NCI-H2081 treated with DMSO at 0.1 percent for 48 hours (cell line): ENCODE measurements around the gene ENHO.

Experiments
- DNase-seq: peaks from one replicate; lab custom pipeline; 2025; lab: John Stamatoyannopoulos, UW

ENHO gene

DNA sequence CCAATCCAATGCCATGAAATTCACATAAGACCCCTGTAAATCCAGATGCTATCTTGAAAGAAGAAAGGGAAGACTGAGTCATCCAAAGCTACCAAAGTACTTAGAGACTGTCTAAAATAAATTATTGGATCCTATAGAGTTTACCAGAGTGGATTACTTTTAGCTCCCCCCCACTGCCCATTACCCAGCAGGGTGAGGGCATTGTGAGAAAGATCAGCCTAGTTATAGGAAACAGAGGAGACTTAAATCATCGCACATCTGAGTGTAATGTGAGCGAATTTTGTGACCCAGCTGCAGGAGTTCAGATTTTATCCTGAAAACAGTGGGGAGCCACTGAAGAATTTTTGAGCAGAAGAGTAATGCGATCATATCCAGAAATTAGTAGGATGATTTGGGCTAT is 1.6 kb upstream of the ENHO start:
- no peak for DNase-seq

DNA sequence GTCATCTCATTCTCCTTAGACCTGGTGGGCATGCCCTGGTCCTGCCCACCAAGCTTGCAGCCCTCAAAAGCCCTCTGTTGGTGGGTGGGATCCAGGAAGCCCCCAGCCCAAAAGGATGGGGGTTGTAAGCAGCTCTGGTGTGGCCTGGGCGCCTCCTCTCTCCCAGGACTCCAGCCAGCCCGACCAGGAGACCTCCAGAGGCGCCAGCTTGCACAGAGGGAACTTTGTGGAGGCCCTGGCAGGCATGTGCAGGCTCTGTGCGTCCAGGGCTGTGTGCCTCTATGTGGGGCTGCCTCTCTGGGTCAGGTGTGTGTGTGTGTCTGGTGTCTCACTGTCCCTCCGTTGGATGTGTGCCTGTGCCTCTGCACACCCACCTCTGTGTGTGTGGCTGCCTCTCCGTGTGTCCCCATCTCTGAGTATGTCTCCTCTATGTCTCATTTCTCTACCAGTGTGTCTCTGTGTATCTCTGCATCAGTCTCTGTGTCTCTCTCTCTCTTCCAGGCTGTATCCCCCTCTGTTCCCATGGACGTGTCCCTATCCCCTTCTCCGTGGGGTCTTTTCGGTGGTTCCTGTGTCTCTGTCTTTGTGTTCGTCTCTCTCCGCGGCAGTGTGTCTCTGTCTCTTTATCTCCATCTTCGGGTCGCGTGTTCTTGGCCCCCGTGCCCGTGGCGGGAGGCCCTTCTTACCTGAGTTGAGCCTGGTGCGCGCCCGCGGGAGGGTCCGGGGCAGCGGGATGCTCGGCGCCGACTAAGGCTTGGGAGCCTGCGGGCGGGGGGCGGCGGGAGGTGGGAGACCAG is 501 bp downstream of the ENHO start:
- DNase-seq, result no peak

DNA sequence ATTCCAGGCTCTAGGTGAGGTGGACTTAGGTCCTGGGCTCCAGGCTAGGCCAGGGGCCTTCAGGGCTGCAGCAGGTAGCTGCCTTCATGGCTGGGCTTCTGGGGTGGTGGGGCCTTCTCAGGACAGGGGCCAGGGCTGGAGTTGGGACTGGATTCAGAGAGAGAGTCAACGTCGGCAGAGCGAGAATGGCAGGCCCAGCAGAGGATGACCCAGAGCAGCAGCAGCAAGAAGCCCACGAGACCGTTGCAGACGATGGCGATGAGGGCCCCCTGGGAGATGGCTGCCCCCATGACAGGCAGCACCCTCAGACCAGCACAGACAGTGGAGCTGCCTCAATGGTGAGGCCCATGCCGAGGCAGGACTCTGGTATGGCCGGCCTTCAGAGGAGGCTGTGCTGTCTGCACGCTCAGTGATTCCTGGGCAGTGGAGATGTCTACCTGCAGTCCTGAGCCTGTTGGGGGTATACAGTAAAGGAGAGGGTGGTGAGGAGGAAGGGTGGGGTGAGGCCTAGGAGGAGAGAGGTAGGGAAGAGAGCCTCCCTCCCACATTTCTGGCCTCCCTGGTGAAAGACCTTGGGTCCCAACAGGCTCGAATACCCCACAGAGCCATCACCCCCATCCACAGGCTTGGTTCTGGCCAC is 1.3 kb downstream of the ENHO start:
- DNase-seq, result no peak

DNA sequence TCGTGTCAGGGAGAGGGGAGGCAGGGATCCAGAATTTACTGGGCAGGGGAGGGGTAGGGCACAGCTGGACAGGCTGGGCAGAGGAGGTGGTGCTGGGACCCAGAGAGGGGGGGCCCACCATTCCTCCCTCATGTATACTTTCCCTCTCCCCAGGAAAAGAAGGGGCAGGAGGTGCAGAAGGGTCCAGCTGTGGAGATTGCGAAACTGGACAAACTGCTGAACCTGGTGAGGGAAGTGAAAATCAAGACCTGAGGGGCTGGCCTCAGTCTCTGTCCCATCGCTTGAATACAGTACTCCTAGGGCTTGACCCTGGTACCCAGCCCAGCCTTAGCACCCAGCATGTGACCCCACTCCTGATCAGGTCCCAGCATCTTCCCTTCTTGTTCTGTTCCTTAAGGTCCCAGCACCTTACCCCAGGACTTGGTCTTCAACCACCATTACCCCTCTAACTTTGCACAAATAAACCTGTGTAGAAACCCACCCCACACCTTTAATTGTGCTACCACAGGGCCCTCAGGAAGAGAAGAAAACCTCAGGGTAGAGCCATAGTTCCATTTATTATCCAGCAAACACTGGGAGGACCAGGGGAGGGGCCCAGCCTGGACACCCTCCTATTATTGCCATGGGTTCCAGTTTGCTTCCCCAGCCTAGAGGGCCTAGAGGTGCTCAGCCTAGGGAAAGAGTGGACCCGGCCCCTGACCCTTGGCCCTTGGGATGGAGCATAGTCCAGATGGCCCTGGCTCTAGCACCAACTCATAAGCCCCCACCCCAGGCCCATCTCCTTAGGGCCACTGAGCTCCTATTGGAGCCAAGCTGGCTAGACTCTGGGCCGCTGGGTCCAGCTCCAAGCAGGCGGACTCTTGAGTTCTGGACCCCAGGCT is 2.0 kb downstream of the ENHO start:
- DNase-seq, result no peak

DNA sequence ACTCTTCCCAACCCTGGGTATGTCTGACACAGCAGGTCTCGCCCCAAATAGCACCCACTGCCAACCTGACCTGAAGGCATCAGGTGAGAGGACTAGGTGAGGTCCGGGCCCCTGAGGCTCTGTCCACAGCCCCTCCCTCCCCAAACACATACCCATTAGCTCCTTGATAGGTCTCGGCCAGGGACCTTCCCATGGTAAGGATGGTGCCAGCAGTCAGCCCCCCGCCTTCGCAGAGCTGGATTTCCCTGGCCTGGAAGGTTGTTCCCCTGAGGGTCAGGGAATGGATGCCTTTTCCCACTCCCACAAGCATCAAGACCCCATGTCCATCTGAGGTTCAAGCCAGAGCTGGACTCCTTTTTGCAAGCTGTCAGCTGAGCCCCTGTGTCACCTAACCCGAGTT is 2.7 kb downstream of the ENHO start:
- DNase-seq, result no peak

DNA sequence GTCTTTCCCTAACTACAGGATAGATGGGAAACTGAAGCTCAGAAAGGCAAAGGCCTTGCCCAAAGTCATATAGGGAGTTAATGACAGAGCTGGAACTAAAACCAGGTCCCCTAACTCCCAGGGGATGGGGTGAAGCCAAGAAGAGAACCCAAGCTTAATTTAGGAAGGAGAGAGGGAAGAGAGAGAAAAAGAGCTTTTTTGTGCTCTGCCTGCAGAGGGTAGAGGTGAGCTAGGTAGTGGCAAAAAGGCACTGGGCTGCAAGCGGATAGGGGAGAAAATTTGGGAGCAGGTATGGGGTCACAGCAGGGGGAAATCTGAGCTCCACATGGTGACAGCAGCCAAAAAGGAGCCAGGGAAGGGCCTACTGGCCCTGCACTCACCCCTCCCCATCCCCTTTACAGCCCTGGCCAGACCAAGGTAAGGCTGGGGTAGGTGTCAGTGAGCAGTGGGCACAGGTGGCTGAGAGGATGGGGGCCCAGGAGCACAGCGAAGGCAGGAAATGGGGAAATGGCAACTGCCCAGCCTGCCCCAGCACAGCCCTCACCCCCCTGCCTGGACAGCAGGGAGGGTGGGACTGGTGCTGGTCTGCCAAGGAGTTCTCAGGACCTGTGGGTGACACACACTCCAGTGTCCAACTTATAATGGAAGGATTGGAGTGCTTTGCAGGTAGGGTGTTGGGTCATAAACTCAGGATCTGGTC is 3.3 kb downstream of the ENHO start:
- no peak for DNase-seq

DNA sequence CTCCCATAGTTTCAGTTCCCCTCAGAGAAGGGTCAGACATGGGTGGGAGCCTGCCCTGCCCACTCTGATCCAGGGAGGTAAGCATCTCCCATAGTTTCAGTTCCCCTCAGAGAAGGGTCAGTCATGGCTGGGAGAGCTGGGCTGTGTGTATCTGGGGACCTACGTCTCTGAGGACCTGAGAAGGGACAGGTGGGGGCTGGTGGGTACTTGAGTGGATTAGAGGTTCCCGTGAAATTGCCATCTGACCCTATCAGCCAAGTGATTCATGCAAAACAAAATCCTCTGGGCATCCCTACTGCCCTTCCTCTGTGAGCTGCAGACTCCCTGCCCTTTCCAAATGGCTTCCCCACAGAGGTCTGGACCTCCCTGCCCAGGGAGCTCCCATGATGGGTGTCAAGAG is 3.9 kb downstream of the ENHO start:
- no peak for DNase-seq

DNA sequence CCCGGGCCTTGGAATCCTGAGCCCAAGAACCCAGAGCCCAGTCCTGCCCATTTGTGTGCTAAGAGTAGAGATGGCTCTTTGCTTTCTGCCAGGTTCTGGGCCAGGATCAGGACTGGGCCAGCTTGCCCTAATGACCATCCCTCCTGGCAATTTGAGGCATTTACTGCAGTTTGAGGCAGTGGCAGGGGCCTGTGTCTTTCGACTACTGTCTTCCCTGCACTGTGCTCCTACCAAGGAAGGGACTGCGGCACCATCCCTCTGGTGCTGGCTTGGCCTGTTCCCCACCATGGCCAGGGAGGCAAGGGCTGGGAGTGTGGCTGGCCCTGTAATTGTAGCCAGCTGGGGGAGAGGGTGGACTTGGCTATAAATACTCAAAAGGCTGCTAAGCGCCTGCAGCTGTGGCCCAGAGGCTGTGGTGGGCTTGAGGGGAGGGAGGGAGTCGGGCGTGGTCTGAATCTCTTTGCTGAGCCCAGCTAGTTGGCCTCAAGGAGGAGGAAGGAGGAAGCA is 4.6 kb downstream of the ENHO start:
- DNase-seq, result no peak

DNA sequence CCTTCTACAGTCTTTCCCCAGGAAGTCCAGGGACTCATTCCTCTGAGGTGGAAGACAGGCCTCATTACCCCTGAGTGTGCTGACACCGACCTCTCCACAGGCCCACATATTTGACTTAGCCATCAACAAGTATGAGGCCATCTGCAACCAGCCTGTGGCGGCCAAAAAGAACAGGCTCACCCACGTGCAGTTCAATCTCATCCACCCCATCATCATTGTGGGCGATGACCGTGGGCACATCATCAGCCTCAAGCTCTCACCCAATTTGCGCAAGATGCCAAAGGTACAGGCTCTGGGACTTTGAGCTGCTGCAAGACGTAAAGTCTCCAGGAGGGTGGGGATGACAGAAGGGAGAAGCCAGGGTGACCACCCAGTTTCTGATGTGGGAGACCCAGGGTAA is 5.6 kb downstream of the ENHO start:
- DNase-seq, result no peak

DNA sequence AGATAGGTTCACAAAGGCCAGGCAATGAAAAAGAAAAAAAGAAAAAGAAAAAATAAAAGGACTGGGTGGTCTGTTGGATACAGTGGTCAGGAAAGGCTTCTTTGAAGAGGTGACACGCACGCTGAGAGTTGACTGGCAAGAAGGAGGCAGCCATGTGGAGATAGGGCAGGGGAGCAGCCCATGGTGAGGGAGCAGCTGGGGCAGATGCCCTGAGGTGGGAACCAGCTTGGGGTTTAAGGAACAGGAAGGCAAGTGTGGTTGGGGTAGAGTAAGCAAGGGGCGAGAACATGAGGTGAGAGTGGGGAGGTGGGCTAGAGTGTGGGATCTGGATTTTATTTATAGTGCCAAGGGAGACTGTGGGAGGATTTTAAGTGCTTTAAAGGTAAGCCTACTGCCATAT is 6.8 kb downstream of the ENHO start:
- DNase-seq, result no peak

DNA sequence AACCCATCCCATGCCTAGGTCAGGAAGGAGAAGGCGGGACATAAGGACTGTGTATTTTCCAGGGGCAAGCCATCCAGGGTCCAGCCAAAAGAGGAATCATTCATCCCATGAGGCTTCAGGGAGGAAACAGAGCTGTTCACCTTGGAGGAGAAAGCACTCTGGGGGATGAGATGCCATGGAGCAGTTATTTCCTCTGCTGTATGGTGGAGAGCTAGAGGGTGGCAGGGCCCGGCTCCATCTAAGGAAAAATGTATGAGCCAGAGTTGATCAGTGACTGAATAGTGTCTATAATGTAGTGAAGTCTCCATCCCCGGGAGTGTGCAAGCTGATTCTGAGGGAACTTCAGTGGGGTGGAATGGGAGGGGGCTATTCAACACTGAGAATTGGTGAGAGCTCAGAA is 8.0 kb downstream of the ENHO start:
- no peak for DNase-seq

DNA sequence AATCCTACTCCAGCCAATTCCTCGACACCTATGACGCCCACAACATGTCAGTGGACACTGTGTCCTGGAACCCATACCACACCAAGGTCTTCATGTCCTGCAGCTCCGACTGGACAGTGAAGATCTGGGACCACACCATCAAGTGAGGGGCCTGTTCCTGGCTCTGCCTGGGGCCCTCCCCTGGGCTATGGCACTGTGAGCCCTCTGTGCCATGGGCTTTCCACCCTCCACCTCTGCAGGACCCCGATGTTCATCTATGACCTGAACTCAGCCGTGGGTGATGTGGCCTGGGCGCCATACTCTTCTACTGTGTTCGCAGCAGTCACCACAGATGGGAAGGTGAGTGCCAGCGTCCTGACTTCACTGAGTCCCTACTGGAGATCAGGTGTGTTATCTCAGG is 8.4 kb downstream of the ENHO start:
- no peak for DNase-seq

DNA sequence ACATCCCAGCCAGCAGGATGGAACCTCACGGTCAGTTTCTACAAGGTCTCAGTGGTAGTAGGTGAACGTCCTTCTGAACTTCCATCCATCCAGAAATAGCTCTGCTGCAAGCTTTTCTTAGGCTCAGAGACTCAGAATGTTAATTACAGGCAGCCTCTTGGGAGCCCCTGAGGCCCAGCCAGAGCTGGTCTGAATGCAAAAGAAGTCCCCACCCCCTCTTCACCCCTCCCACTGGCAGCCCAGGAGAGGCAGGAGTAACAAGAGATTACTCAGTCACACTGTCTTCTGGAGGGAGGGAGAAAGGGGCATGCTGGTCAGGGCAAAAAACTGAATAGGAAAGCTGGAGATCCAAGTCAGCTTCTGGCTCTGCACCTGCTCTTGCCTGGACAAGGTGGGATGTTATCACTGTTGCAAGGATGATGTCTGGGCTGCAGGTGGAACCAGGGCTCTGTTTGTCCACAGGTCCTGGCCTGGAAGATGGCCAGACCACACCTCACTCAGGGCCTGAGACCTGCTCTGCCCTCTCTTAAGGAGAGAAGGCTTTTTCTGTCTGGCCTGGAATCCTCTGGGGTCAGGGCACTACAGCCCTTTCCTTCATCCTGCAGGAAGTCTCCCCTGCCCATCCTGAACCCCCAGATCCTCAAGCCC is 9.1 kb downstream of the ENHO start:
- DNase-seq, result no peak

DNA sequence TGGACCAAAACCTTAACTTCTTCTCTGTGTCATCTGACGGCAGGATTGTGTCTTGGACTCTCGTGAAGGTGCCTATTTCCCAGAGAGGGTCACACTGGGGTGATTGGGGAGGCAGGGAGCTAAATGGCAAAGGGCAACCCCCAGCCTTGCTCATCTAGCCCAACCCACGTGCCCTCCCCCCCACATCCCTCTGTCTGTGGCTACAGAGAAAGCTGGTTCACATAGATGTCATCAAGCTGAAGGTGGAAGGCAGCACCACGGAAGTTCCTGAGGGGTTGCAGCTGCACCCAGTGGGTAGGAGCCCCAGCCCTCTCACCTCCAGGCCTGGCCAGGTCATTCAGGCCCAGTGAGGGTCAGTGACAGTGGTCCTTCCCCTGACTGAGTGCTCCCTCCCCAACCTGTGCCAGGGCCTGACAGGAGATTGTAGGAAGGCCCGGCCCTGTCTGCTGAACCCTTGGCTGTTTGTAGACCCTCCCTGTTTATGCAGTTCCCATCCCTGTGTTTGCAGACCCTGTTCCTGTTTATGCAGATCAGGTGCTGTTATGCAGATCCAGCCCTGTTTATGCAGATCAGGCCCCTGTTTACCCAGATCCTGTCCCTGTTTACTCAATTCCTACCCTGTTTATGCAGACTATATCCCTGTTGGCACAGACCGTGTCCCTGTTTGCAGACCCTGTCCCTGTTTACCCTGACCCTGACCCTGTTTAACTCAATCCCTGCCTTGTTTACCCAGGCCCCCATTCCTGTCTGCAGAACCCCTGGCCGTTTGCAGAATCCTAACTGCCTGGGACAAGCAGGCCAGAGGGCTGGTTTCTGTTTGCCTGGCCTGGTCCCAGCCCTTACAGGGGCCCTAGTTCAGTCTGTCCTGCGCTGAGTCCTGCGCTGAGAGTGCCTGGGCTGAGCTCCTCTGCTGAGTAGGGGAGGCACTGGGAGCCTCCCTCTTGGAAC is 10.4 kb downstream of the ENHO start:
- DNase-seq, result no peak

DNA sequence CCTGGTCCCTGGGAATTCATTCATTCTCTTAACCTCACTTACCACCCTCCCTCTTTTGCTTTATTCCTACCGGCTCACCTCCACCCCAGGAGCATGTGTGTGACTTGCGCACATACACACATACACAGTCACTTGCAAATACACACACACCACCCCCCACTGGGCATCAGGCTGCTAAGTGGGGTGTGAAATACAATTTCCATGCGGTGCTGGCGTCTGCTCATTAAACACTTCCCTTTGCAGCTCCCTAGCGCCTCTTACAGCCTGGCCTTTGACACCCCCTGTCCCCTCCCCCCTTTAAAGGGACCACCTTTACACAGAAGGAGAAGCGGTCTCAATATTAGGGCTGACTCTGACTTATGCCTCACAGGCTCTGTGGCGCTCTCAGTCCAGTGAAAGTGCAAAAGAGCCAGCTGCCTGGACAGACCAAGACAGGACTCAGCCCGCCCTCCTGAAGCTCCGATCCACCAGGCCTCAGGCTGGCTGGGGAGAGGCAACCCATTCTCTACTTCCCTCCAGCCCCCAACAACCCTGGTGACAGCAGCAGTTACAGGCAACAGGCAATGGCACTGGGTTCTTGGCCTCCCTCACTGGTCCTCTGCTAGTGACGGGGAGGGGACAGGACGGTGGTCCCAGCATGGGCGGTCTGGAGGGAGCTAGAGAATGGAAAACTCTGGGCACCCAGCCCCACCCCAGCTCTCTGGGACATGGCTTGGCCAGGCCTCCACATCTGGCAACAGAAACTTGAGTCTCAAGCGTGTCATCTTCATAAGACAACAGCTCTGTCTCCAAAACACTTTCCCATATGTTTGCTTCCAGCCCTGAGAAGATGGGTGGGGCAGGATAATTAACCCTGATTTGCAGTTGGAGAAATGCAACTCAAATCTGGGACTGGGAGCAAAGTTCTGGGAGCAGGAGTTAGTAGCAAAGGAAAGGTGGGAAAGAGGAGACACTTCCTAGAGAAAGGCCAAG is 12.0 kb downstream of the ENHO start:
- no peak for DNase-seq

DNA sequence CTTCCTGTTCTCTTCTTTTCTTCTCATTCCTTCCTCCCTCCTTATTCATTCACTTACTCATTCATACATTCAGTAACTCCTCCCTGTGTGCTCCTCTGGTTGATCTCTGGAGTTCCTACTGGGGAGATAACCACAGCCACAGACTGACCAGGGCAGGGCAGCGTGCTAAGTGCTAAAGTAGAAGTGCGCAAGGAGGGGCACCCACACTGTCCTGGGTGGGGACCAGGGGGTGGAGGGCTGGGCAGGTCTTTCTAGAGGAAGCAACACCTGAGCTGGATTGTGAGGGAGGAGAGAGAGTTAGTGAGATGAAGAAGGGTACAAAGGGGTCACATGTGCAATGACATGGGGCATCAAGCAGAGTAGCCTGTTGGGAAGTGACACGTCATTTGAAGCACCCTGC is 13.8 kb downstream of the ENHO start:
- DNase-seq, result no peak

DNA sequence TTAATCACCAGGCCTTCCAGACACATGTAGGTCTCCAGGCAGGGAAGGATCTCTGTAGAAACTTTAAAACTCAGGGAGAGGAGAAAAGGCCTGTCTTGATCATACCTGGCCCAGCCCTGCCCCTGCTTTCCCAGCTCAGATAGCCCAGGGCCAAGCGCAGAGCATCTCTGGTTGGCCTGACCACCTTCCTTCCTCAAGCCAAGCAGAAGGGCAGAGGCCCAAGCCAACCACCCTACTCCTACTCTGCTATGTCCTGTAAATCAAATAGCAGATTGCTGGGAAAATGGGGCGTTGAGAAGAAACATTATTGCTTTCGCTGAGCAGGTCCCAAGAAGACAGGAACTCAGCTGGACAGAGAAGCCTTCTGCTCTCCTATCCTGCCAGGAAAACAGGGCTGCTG is 14.3 kb downstream of the ENHO start:
- DNase-seq, result no peak

DNA sequence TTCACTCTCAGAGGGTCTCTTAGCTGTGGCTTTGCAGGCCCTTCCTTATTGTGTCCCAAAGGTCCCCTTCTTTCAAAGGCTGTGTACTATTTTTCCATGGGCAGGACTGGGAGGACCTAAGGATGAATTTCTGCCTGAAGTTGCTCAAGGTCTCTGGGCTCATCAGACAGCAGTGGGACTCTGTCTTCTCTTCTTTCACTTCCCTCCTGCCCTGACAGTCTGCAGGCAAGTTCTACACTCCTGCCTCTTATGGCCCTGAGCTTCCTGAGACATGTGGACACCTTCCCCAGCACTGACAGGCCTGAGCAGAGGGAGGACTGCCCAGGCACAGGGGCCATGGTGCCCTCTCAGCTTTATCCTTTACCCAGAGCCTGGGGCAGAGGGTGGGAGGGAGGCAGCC is 14.8 kb downstream of the ENHO start:
- DNase-seq, result no peak

DNA sequence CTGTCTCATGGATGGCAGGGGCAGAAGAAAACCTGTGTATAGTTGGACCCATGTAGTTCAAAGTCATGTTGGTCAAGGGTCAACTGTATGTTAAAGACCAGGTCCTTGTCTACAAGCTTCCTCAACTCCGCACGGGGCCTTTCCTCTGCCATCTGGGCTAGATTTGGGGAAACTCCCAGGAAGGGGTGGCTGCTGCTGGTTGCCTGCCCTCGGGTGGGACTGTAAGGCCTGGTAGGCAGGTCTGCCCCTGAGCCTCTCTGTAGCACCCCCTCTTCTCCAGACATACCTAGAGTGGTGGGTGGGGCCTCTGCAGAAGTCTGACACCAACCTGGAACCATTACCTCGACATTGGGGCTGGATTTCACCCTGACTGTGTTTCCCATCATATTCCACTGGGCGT is 15.2 kb downstream of the ENHO start:
- DNase-seq, result no peak
